HepG2 (cell line): ENCODE measurements around the gene PRSS2. TPM values are rescaled to one million over a fixed set of nuclear protein-coding genes. Genes with fewer than 3 reads are reported as not detected.

Experiments used
- ATAC-seq: fragments of 200-7000 bp; cut with Tn5 transposase; 3 replicates; pipeline ENCODE4 v1.9.1; 2020; ENCODE audit warnings: mild to moderate bottlenecking, moderate library complexity
- BruUV-seq: library from RNA; stranded (reverse); fragments of 400-500 nt; replicated peaks from 2 replicates; lab custom pipeline; 2021; lab: Mats Ljungman, UMichigan
- CTCF ChIA-PET: fragments of 300-600 bp; formaldehyde crosslinking; extraction: SDS; loops from one replicate; lab custom pipeline; 2021; ENCODE audit warnings: low total read pairs, inconsistent platforms, low intra/inter-chr PET ratio; lab: Yijun Ruan, JAX
- POLR2A ChIA-PET: fragments of 350-600 bp; sonication (Branson Sonifier 250); formaldehyde crosslinking; loops from one replicate; lab custom pipeline; 2020; ENCODE audit warnings: antibody characterized with exemption, inconsistent platforms; lab: Yijun Ruan, JAX
- DNase-seq: peaks from one replicate; pipeline ENCODE4 v3.0.0-alpha.2; 2015; ENCODE audit warnings: low spot score
- FAIRE-seq: peaks from 3 replicates; lab custom pipeline; 2011; peaks lifted over from hg19 to GRCh38; lab: Jason Lieb, UNC
- H2AFZ ChIP-seq: one replicate; pipeline ENCODE4 v1.6.1; 2011; ENCODE audit warnings: low read length, inconsistent platforms
- H3K27ac ChIP-seq: fragments of 300-600 bp; 3 replicates; pipeline ENCODE4 v1.8.0; 2011; ENCODE audit warnings: mixed run types, mild to moderate bottlenecking, mixed read lengths, low read length, inconsistent platforms; ENCODE audit not compliant: insufficient read depth; ENCODE audit errors: extremely low read length
- H3K27me3 ChIP-seq, 2 experiments: fragments of 200-600 bp in 1 of 2; 2 replicates in 1 of 2; 3 replicates in 1 of 2; pipeline versions ENCODE4 v1.6.0 to v1.8.0; 2011; ENCODE audit warnings: low read length in 2 of 2, mild to moderate bottlenecking in 2 of 2, moderate library complexity in 2 of 2, inconsistent platforms in 1 of 2; ENCODE audit not compliant: insufficient read depth in 2 of 2, control insufficient read depth in 1 of 2
- H3K36me3 ChIP-seq, 2 experiments: fragments of 200-600 bp in 1 of 2; replicated peaks in 1 of 2; 2 replicates in 1 of 2; 3 replicates in 1 of 2; pipeline versions ENCODE4 v1.5.1 to v1.8.0; 2011; ENCODE audit warnings: low read length in 2 of 2, inconsistent platforms in 1 of 2; ENCODE audit not compliant: insufficient read depth in 2 of 2, control insufficient read depth in 1 of 2
- H3K4me1 ChIP-seq: 2 replicates; pipeline ENCODE4 v1.5.1; 2012; ENCODE audit warnings: low read length, inconsistent platforms; ENCODE audit not compliant: insufficient read depth
- H3K4me2 ChIP-seq: 2 replicates; pipeline ENCODE4 v1.6.0; 2011; ENCODE audit warnings: low read depth, low read length, inconsistent platforms
- H3K4me3 ChIP-seq, 3 experiments: fragments of 200-600 bp in 1 of 3; sonication (generic), shearing (Covaris generic) in 1 of 3; replicated peaks in 1 of 3; 2 replicates each; pipeline ENCODE4 v1.5.1; 2011 to 2016; ENCODE audit warnings: low read length in 3 of 3, inconsistent platforms in 2 of 3, low read depth in 2 of 3, mild to moderate bottlenecking in 2 of 3, control low read depth in 1 of 3, mixed read lengths in 1 of 3; ENCODE audit not compliant: insufficient read depth in 1 of 3
- H3K79me2 ChIP-seq: one replicate; pipeline ENCODE4 v1.6.1; 2011; ENCODE audit warnings: low read length, inconsistent platforms; ENCODE audit not compliant: insufficient read depth
- H3K9ac ChIP-seq: 2 replicates; pipeline ENCODE4 v1.6.0; 2011; ENCODE audit warnings: mild to moderate bottlenecking, low read depth, low read length, inconsistent platforms; ENCODE audit not compliant: insufficient read depth
- H3K9me3 ChIP-seq: 2 replicates; pipeline ENCODE4 v1.5.1; 2012; ENCODE audit warnings: mild to moderate bottlenecking, low read length
- H4K20me1 ChIP-seq: 2 replicates; pipeline ENCODE4 v1.6.0; 2011; ENCODE audit warnings: inconsistent platforms, mild to moderate bottlenecking, low read length, moderate library complexity; ENCODE audit not compliant: insufficient read depth
- CREB1 ChIP-seq, 2 experiments: fragments of 450-650 bp in 1 of 2; IDR thresholded peaks; 2 replicates each; pipeline ENCODE4 v1.6.1; 2016 to 2017; ENCODE audit warnings: control low read depth in 1 of 2, mild to moderate bottlenecking in 1 of 2, missing compliant biosample characterization in 1 of 2, missing genetic modification characterization in 1 of 2
- HDAC1 ChIP-seq: sonication (generic); formaldehyde crosslinking; IDR thresholded peaks from 2 replicates; pipeline ENCODE4 v1.5.1; 2020; ENCODE audit warnings: mild to moderate bottlenecking, missing genetic modification reagents
- JUND ChIP-seq: sonication (generic); formaldehyde crosslinking; IDR thresholded peaks from 2 replicates; pipeline ENCODE4 v1.8.0; 2022; ENCODE audit warnings: mild to moderate bottlenecking, missing genetic modification reagents
- KDM2A ChIP-seq: sonication (generic); formaldehyde crosslinking; IDR thresholded peaks from 2 replicates; pipeline ENCODE4 v1.4.0; 2020; ENCODE audit warnings: low read depth, missing genetic modification reagents, borderline replicate concordance
- RARA ChIP-seq: IDR thresholded peaks from 2 replicates; pipeline ENCODE4 v1.6.1; 2016; ENCODE audit warnings: missing genetic modification reagents, missing compliant biosample characterization
- SALL2 ChIP-seq: sonication (generic); formaldehyde crosslinking; IDR thresholded peaks from 2 replicates; pipeline ENCODE4 v1.8.1; 2023; ENCODE audit warnings: mild to moderate bottlenecking, missing genetic modification reagents, inconsistent platforms
- SOX6 ChIP-seq, 2 experiments: fragments of 450-650 bp in 1 of 2; sonication (generic) in 1 of 2; formaldehyde crosslinking in 1 of 2; IDR thresholded peaks; 2 replicates each; pipeline versions ENCODE4 v1.4.0 to v1.6.1; 2017 to 2020; ENCODE audit warnings: antibody characterized with exemption in 1 of 2, mild to moderate bottlenecking in 1 of 2, missing genetic modification reagents in 1 of 2
- ZNF12 ChIP-seq: sonication (generic); formaldehyde crosslinking; IDR thresholded peaks from 2 replicates; pipeline ENCODE4 v1.5.0; 2020; ENCODE audit warnings: missing genetic modification reagents
- ZNF510 ChIP-seq: sonication (generic); formaldehyde crosslinking; IDR thresholded peaks from 2 replicates; pipeline ENCODE4 v1.4.0; 2020; ENCODE audit warnings: low read depth, mild to moderate bottlenecking, missing genetic modification reagents
- ZNF644 ChIP-seq: IDR thresholded peaks from 2 replicates; pipeline ENCODE4 v1.6.1; 2016; ENCODE audit warnings: low read depth
- WGBS: methylation state at CpG from one replicate; pipeline ENCODE4 v1.1.6; 2017; ENCODE audit warnings: low lambda C conversion rate; 5-methylcytosine and 5-hydroxymethylcytosine counted together
- in situ Hi-C: cut with HindIII; loops from 2 replicates; pipeline ENCODE4 v1.10.0; 2017; ENCODE audit warnings: low pct_unique_long_range_greater_than_20kb; ENCODE audit not compliant: extremely low pct_ligation_motif_present
- intact Hi-C: fragments of 100-400 bp; cut with micrococcal nuclease; formaldehyde crosslinking; loops from one replicate; pipeline ENCODE4 v1.10.0; 2022; ENCODE audit not compliant: unreplicated experiment
- polyA plus RNA-seq, 8 experiments: library from polyadenylated mRNA; depleted of rRNA in 3 of 8; stranded (reverse) in 7 of 8; unstranded in 1 of 8; fragments of >200 nt; fragmentation: Illumina TruSeq in 4 of 8; extraction: Trizol in 4 of 8; gene quantifications; 2 replicates each; pipeline versions ENCODE4 v1.2.1 to v1.2.3, GENCODE V29; 2011 to 2016; ENCODE audit warnings: low read depth in 4 of 8, missing spikeins in 1 of 8, mixed read lengths in 1 of 8; ENCODE audit not compliant: insufficient read depth in 1 of 8
- total RNA-seq, 5 experiments: library from RNA; depleted of rRNA; stranded (reverse); fragments of >200 nt; fragmentation: Illumina TruSeq; extraction: Trizol; gene quantifications; 2 replicates each; pipeline ENCODE4 v1.2.3, GENCODE V29; 2016; ENCODE audit warnings: low read depth in 1 of 5
- TF ChIP-seq, protein P1 (sequence below): IDR thresholded peaks from 2 replicates; pipeline ENCODE4 v1.6.1; 2016; ENCODE audit warnings: mild to moderate bottlenecking, missing biosample characterization, missing genetic modification reagents
- TF ChIP-seq, protein P2 (sequence below): sonication (generic); formaldehyde crosslinking; IDR thresholded peaks from 2 replicates; pipeline ENCODE4 v1.4.0; 2020; ENCODE audit warnings: missing genetic modification reagents, borderline replicate concordance

Gene PRSS2
- total and polyA plus RNA-seq, 2 of the 13 experiments (the other 11 are each of a cell fraction or from before 2014, with no cell fraction given): not detected

DNA sequence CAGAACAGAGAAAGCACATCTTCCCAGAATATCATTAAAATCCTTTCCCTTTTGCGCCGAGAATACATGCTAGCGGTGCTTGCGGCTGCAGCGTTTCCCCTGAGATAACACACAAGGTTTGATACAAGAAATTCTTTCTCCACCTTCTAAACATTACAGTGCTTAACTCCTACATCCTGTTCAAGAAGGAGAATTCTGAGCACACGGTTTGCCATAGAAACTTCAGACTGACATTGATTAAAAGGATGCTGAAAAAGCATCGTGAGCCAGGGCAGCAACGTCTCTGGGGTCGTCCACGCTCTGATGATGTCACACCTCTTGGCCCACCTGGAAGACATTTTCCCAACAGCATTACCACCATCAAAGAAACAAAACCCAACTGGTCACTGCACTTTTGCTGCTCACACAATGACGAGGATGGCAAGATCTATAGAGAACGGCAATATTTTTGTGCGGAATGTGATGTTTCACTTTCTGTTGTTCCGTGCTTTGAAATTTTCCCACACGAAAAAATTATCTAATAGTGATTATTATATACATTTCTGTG lies 48.4 kb upstream of the PRSS2 start:
- no peaks in the 10 kb centered on the region for H3K36me3 ChIP-seq
- no peak overlapping the region for H3K4me3 ChIP-seq
- H3K27me3 ChIP-seq: peaks cover 0 to 20% of the 10 kb centered on the region in 2 experiments; a peak in 1 of 5 replicates
- no peak overlapping the region for H3K9ac ChIP-seq
- BruUV-seq: no TSS peak
- 52% methylated on average over 15 of the region's 15 CpGs for WGBS
- no peaks in the 10 kb centered on the region for H4K20me1 ChIP-seq
- in situ Hi-C loops (no loop called here), intact Hi-C loops (no loop called here)
- no peaks in the 10 kb centered on the region for H3K4me1 ChIP-seq
- ATAC-seq (no peak), DNase-seq (no peak), FAIRE-seq (no peak)
- no peaks in the 10 kb centered on the region for H3K79me2 ChIP-seq
- H3K9me3 ChIP-seq: no peaks in the 10 kb centered on the region
- no peak overlapping the region for H3K27ac ChIP-seq
- no peak overlapping the region for H3K4me2 ChIP-seq
- CTCF ChIA-PET: no interaction called here
- TF ChIP-seq ZNF510 (CRISPR knock-in tag) (no peak), CREB1 (IDR thresholded peaks at IDR 0.05) (peak; percentile 54), CREB1 (CRISPR knock-in tag; IDR thresholded peaks at IDR 0.05) (no peak), ZNF12 (CRISPR knock-in tag) (no peak), KDM2A (no peak)
- TF ChIP-seq, protein P1, sequence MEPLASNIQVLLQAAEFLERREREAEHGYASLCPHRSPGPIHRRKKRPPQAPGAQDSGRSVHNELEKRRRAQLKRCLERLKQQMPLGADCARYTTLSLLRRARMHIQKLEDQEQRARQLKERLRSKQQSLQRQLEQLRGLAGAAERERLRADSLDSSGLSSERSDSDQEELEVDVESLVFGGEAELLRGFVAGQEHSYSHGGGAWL (CRISPR knock-in tag): no peak
- TF ChIP-seq, all 625 proteins: peak for 1
- no peak overlapping the region for H2AFZ ChIP-seq
- POLR2A ChIA-PET: no interaction called here

GRCh38 chr7:142733271-142733670 lies 37.5 kb upstream of the PRSS2 start:
- Histone ChIP-seq H3K27ac (no peak overlapping the region), H3K9ac (no peak overlapping the region), H3K9me3 (no peaks in the 10 kb centered on the region), H3K27me3 (no peaks in the 10 kb centered on the region), H3K4me1 (no peaks in the 10 kb centered on the region), H2AFZ (no peak overlapping the region), H3K36me3 (no peaks in the 10 kb centered on the region), H3K79me2 (no peaks in the 10 kb centered on the region), H3K4me3 (no peak overlapping the region), H4K20me1 (no peaks in the 10 kb centered on the region), H3K4me2 (no peak overlapping the region)
- no peak for DNase-seq
- ATAC-seq: no peak
- ChIA-PET CTCF (no interaction called here), POLR2A (no interaction called here)
- intact Hi-C loops (no loop called here), in situ Hi-C loops (no loop called here)
- no TSS peak for BruUV-seq
- no peak for FAIRE-seq
- 36% methylated on average over 3 of the region's 8 CpGs for WGBS
- TF ChIP-seq, protein P2, sequence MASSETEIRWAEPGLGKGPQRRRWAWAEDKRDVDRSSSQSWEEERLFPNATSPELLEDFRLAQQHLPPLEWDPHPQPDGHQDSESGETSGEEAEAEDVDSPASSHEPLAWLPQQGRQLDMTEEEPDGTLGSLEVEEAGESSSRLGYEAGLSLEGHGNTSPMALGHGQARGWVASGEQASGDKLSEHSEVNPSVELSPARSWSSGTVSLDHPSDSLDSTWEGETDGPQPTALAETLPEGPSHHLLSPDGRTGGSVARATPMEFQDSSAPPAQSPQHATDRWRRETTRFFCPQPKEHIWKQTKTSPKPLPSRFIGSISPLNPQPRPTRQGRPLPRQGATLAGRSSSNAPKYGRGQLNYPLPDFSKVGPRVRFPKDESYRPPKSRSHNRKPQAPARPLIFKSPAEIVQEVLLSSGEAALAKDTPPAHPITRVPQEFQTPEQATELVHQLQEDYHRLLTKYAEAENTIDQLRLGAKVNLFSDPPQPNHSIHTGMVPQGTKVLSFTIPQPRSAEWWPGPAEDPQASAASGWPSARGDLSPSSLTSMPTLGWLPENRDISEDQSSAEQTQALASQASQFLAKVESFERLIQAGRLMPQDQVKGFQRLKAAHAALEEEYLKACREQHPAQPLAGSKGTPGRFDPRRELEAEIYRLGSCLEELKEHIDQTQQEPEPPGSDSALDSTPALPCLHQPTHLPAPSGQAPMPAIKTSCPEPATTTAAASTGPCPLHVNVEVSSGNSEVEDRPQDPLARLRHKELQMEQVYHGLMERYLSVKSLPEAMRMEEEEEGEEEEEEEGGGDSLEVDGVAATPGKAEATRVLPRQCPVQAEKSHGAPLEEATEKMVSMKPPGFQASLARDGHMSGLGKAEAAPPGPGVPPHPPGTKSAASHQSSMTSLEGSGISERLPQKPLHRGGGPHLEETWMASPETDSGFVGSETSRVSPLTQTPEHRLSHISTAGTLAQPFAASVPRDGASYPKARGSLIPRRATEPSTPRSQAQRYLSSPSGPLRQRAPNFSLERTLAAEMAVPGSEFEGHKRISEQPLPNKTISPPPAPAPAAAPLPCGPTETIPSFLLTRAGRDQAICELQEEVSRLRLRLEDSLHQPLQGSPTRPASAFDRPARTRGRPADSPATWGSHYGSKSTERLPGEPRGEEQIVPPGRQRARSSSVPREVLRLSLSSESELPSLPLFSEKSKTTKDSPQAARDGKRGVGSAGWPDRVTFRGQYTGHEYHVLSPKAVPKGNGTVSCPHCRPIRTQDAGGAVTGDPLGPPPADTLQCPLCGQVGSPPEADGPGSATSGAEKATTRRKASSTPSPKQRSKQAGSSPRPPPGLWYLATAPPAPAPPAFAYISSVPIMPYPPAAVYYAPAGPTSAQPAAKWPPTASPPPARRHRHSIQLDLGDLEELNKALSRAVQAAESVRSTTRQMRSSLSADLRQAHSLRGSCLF: no peak
- TF ChIP-seq SOX6 (IDR thresholded peaks at IDR 0.05) (no peak), SOX6 (CRISPR knock-in tag; IDR thresholded peaks at IDR 0.05) (no peak), HDAC1 (CRISPR knock-in tag) (no peak), JUND (CRISPR knock-in tag) (no peak), RARA (no peak), ZNF644 (CRISPR knock-in tag) (no peak), SALL2 (no peak)
